ENCODE measurements around the gene RAB10. TPM values are rescaled to one million over a fixed set of nuclear protein-coding genes. Genes with fewer than 3 reads are reported as not detected.

RAB10 gene
- total RNA-seq, 1 experiment from 2014 or later: 130 TPM

GRCh38 chr2:26175466-26176278 lies 141.8 kb downstream of the RAB10 start:
- H3T11ph ChIP-seq (ENCODE audit: low read length): no peak overlapping the region
- Mint-ChIP-seq H3K4me3 (no peak overlapping the region), H3K9me3 (peaks cover 0 to 5% of the 10 kb centered on the region in 2 experiments; a peak in 2 of 5 replicates), H3K27me3 (ENCODE audit: low read depth) (peaks cover 26% of the 10 kb centered on the region), H3K27ac (no peak overlapping the region), H3K4me1 (peaks cover 21 to 33% of the 10 kb centered on the region in 2 experiments), H3K36me3 (ENCODE audit: insufficient read depth in 1 of 3, low read depth in 3 of 3) (peaks cover 0 to 12% (median 9%) of the 10 kb centered on the region in 3 experiments; a peak in 6 of 7 replicates)
- H3K23ac ChIP-seq (ENCODE audit: insufficient read length, low read depth, low read length): no peak overlapping the region
- no peak overlapping the region for H2BK120ac ChIP-seq (ENCODE audit: low read depth, low read length, poor library complexity, severe bottlenecking)
- no peaks in the 10 kb centered on the region for H3K9me3 ChIP-seq (ENCODE audit: control insufficient read depth, low read depth, low read length)
- H4K91ac ChIP-seq (ENCODE audit: insufficient read length, low read depth, low read length): no peak overlapping the region
- no peak overlapping the region for H2BK5ac ChIP-seq (ENCODE audit: insufficient read length, low read length)
- no peak overlapping the region for H3K27ac ChIP-seq (ENCODE audit: insufficient read length, low read depth, low read length)
- H3K14ac ChIP-seq (ENCODE audit: insufficient read depth, low read length): no peak overlapping the region
- H3K9ac ChIP-seq (ENCODE audit: extremely low read depth, insufficient read length, low read length): no peak overlapping the region
- no peaks in the 10 kb centered on the region for H3K27me3 ChIP-seq (ENCODE audit: insufficient read depth, low read length)
- H2AK5ac ChIP-seq (ENCODE audit: insufficient read length, low read length): no peak overlapping the region
- H3K18ac ChIP-seq (ENCODE audit: insufficient read length, low read depth, low read length): no peak overlapping the region
- H3K4me1 ChIP-seq (ENCODE audit: insufficient read depth, low read length): no peaks in the 10 kb centered on the region; the same call in 1 of the 2 replicates
- H3K4ac ChIP-seq (ENCODE audit: low read depth, low read length): no peak overlapping the region
- H3K4me2 ChIP-seq (ENCODE audit: insufficient read depth, insufficient read length, low read length): no peak overlapping the region
- H2BK15ac ChIP-seq (ENCODE audit: low read depth, low read length): no peak overlapping the region
- no peak overlapping the region for H2BK20ac ChIP-seq (ENCODE audit: low read depth, low read length, poor library complexity, severe bottlenecking)
- H2AFZ ChIP-seq (ENCODE audit: low read length): no peak overlapping the region
- no peaks in the 10 kb centered on the region for H4K20me1 ChIP-seq (ENCODE audit: control insufficient read depth, insufficient read depth, insufficient read length)
- no peak overlapping the region for H4K5ac ChIP-seq (ENCODE audit: insufficient read length, low read depth, low read length)
- DNase-seq: no peak
- no peaks in the 10 kb centered on the region for H3K79me1 ChIP-seq (ENCODE audit: insufficient read depth, low read depth, low read length, poor library complexity, severe bottlenecking)
- no peak for TF ChIP-seq CTCF (conservative IDR thresholded peaks at IDR 0.05)
- no peak overlapping the region for H4K8ac ChIP-seq (replicated peaks; ENCODE audit: insufficient read length, low read depth, low read length)
- H2BK12ac ChIP-seq (ENCODE audit: insufficient read length, low read depth, low read length): no peak overlapping the region
- no peaks in the 10 kb centered on the region for H3K79me2 ChIP-seq (ENCODE audit: insufficient read depth, low read length)
- H3K56ac ChIP-seq (ENCODE audit: insufficient read length, low read depth, low read length): no peak overlapping the region
- WGBS (ENCODE audit: extremely low coverage, insufficient read length, low lambda C conversion rate): no CpG with 5 or more reads among the region's 15 CpGs
- H3K23me2 ChIP-seq (ENCODE audit: insufficient read length, low read depth, low read length, poor library complexity, severe bottlenecking): peaks cover 22% of the 10 kb centered on the region

Measured in H9 (cell line).